Activated CD8-positive, alpha-beta T cell treated with anti-CD3 and anti-CD28 coated beads for 36 hours (primary cell): ENCODE results near the gene NFYB. TPM values are rescaled to one million over a fixed set of nuclear protein-coding genes. Genes with fewer than 3 reads are reported as not detected.

ENCODE experiments used
- ATAC-seq: fragments of 200-7000 bp; cut with Tn5 transposase; one replicate; pipeline ENCODE4 v1.10.0; 2021; ENCODE audit warnings: mild to moderate bottlenecking, moderate library complexity
- CTCF ChIA-PET: fragments of 350-600 bp; sonication (Branson Sonifier 250); formaldehyde crosslinking; loops from one replicate; lab custom pipeline; 2021; ENCODE audit warnings: antibody characterized with exemption; lab: Charles Lee
- POLR2A ChIA-PET: fragments of 350-600 bp; sonication (Branson Sonifier 250); formaldehyde crosslinking; loops from one replicate; lab custom pipeline; 2021; ENCODE audit warnings: antibody characterized with exemption; lab: Charles Lee
- DNase-seq: peaks from one replicate; pipeline ENCODE4 v3.0.0-alpha.2; 2020
- H3K27ac Mint-ChIP-seq: one replicate; pipeline ENCODE4 v1.8.0; 2021; ENCODE audit warnings: mild to moderate bottlenecking, mixed read lengths
- H3K27me3 Mint-ChIP-seq: one replicate; pipeline ENCODE4 v1.8.0; 2021; ENCODE audit warnings: mixed read lengths
- H3K36me3 Mint-ChIP-seq: one replicate; pipeline ENCODE4 v1.8.0; 2021; ENCODE audit warnings: low read depth, mixed read lengths
- H3K4me1 Mint-ChIP-seq: one replicate; pipeline ENCODE4 v1.8.0; 2021; ENCODE audit warnings: low read depth, mixed read lengths
- H3K4me3 Mint-ChIP-seq: one replicate; pipeline ENCODE4 v1.8.0; 2021; ENCODE audit warnings: mild to moderate bottlenecking, moderate library complexity, mixed read lengths
- H3K9me3 Mint-ChIP-seq: one replicate; pipeline ENCODE4 v1.8.0; 2021; ENCODE audit warnings: mixed read lengths
- intact Hi-C: fragments of 100-400 bp; cut with micrococcal nuclease; formaldehyde crosslinking; loops from one replicate; pipeline ENCODE4 v1.10.0; 2022
- total RNA-seq, 2 experiments: library from RNA; stranded (reverse); gene quantifications; one replicate each; pipeline ENCODE4 v1.2.3, GENCODE V29; 2021
- TF ChIP-seq, protein P1 (sequence below): fragments of 200-600 bp; IDR thresholded peaks from one replicate; pipeline ENCODE4 v1.8.0; 2022; ENCODE audit warnings: antibody characterized with exemption, mild to moderate bottlenecking

Gene NFYB
- total RNA-seq, 2 experiments from 2014 or later = 26.7 to 30.6 TPM

DNA sequence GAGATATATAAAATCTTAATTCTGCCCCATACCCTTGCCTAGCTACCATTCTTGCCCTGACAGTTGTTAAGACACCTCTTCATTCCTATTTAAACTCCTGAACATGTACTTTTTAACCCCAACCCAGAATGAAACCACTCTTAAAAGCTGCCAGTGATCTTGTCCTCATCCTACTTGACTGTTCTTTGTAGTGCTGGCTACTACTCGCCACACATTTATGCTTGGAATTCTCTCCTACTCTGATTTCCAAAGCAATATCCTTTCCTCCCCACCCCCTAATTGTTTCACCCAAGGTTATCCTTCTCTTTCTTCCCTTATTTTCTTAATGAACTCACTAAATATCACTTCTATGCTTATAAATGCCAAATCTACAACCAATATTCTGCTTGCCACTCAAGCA, 4.1 kb downstream of the NFYB start:
- TF ChIP-seq, protein P1, sequence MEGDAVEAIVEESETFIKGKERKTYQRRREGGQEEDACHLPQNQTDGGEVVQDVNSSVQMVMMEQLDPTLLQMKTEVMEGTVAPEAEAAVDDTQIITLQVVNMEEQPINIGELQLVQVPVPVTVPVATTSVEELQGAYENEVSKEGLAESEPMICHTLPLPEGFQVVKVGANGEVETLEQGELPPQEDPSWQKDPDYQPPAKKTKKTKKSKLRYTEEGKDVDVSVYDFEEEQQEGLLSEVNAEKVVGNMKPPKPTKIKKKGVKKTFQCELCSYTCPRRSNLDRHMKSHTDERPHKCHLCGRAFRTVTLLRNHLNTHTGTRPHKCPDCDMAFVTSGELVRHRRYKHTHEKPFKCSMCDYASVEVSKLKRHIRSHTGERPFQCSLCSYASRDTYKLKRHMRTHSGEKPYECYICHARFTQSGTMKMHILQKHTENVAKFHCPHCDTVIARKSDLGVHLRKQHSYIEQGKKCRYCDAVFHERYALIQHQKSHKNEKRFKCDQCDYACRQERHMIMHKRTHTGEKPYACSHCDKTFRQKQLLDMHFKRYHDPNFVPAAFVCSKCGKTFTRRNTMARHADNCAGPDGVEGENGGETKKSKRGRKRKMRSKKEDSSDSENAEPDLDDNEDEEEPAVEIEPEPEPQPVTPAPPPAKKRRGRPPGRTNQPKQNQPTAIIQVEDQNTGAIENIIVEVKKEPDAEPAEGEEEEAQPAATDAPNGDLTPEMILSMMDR = no peak
- DNase-seq = no peak
- no peaks in the 10 kb centered on the region for H3K9me3 Mint-ChIP-seq
- intact Hi-C loops = no loop called here
- H3K4me3 Mint-ChIP-seq = no peak overlapping the region
- H3K36me3 Mint-ChIP-seq = peaks cover 10% of the 10 kb centered on the region
- H3K27me3 Mint-ChIP-seq = no peaks in the 10 kb centered on the region
- H3K4me1 Mint-ChIP-seq = peaks cover 38% of the 10 kb centered on the region
- CTCF ChIA-PET = interaction anchor here (0.7 to 3.3 kb wide), 3 partner anchors 25 to 857 kb away, joined by 3 to 18 read pairs (median 5); no protein-coding TSS in a partner anchor
- POLR2A ChIA-PET = interaction anchor here (1.3 kb wide), 1 partner anchor 9 kb away, joined by 3 read pairs; no protein-coding TSS in a partner anchor
- H3K27ac Mint-ChIP-seq = no peak overlapping the region
- no peak for ATAC-seq

DNA sequence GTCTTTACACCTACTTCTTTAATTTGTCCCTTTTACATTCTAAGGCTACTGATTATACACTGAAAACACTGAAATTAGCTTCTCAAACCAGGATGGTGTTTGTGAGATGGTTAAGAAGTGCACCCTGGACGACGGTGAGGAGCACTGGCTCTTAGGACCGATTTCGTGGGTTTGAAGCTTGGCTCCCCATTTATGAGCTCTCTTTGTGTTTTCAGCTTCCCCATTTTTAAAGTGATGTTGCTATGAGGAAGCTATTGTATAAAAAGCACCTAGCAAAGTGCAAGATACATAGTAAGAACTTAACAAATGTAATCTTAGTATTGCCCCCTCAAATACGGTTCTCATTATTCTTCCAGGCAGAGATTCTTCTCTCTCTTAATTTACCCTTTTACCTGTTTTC, 4.7 kb downstream of the NFYB start:
- H3K36me3 Mint-ChIP-seq = peaks cover 12% of the 10 kb centered on the region
- H3K9me3 Mint-ChIP-seq = no peaks in the 10 kb centered on the region
- H3K4me1 Mint-ChIP-seq = peaks cover 35% of the 10 kb centered on the region

DNA sequence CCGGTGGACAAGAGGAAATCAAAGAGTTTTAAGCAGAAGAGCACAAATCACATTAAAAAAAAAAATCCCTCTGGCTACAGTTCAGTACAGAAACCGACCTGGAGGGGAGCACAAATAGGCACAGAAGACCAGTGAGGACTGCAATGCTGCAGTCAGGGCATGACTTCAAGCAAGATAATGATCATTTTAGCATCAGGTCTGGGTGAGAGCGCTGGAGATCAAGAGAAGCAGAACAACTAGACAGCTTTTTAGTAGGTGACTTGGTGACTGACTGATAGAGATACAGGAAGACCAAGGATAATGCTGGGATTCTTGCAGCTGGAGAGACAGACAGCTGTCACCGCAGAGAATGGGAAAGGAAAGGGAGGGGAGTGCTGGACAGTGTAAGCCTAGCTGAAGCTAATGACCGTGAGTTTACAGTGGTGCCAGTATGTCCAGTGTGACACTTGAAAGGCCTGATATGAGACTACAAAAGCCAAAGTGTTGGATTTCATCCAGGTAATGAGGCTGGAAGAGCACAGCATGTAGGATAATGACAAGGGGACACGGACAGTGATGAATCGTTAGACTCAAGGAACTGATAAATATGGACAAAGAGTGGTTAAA, 5.6 kb downstream of the NFYB start:
- H3K27ac Mint-ChIP-seq = no peak overlapping the region
- CTCF ChIA-PET = interaction anchor here (0.9 to 3.3 kb wide), 3 partner anchors 23 to 253 kb away, joined by 3 to 18 read pairs (median 3); no protein-coding TSS in a partner anchor
- TF ChIP-seq, protein P1 = no peak

More for the DNA sequence above, 4.7 kb downstream of the NFYB start:
- ChIA-PET POLR2A (interaction anchor here (1.3 kb wide), 1 partner anchor 8 kb away, joined by 3 read pairs; no protein-coding TSS in a partner anchor), CTCF (interaction anchor here (0.7 to 3.3 kb wide), 3 partner anchors 24 to 857 kb away, joined by 3 to 18 read pairs (median 5); no protein-coding TSS in a partner anchor)
- Mint-ChIP-seq H3K27me3 (no peaks in the 10 kb centered on the region), H3K4me3 (no peak overlapping the region), H3K27ac (no peak overlapping the region)
- ATAC-seq = no peak
- intact Hi-C loops = no loop called here
- TF ChIP-seq, protein P1 = no peak
- no peak for DNase-seq

DNA sequence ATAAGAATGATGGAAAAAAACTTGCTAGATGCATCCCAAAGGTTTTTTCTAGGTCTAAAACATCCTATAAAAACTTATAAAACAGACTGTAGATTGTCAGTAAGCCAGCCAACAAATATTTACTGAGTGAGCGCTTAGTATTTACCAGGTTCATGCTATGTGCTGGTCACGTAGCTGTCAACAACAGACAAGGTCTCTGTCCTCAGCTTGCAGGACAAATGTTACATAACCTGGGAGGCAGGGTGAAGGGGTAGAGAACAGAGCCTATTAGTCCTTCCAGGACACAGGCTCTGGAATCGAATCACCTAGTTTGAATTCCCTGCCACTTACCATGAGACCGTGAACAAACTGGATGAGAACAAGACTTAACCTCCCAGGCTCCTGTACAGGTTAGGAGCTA, 6.4 kb downstream of the NFYB start:
- ATAC-seq (no peak), DNase-seq (no peak)
- H3K36me3 Mint-ChIP-seq = peaks cover 19% of the 10 kb centered on the region
- intact Hi-C loops = no loop called here
- H3K9me3 Mint-ChIP-seq = no peaks in the 10 kb centered on the region
- TF ChIP-seq, protein P1 = no peak
- ChIA-PET POLR2A (no interaction called here), CTCF (interaction anchor here (1.2 to 3.3 kb wide), 2 partner anchors 23 to 247 kb away, joined by 3 to 18 read pairs; no protein-coding TSS in a partner anchor)
- H3K4me3 Mint-ChIP-seq = no peak overlapping the region
- no peak overlapping the region for H3K27ac Mint-ChIP-seq
- H3K4me1 Mint-ChIP-seq = peaks cover 31% of the 10 kb centered on the region
- H3K27me3 Mint-ChIP-seq = no peaks in the 10 kb centered on the region

More for the DNA sequence above, 5.6 kb downstream of the NFYB start:
- POLR2A ChIA-PET = no interaction called here
- no peak for ATAC-seq
- DNase-seq = no peak
- Mint-ChIP-seq H3K4me1 (peaks cover 35% of the 10 kb centered on the region), H3K4me3 (no peak overlapping the region), H3K27me3 (no peaks in the 10 kb centered on the region), H3K9me3 (no peaks in the 10 kb centered on the region), H3K36me3 (peaks cover 19% of the 10 kb centered on the region)
- intact Hi-C loops = no loop called here

DNA sequence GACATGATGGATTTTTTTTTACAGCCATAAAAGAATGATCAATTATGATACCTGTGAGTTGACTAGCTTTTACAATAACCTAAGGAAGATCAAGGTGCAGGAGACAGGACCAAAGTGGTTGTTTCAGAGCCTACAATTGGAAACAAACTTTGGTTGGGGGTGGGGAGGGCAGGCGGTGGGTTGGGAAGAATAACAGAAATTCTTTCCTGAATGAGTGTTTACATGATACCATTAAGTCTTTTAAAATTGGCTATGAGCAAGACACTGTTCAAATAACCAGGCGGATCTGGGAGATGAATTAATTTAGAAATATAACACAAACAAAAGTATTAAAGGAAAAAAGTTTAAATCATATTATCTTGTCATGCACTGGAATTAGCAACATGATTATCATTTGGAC, 7.2 kb downstream of the NFYB start:
- intact Hi-C loops = no loop called here
- Mint-ChIP-seq H3K36me3 (peaks cover 26% of the 10 kb centered on the region), H3K9me3 (no peaks in the 10 kb centered on the region), H3K4me1 (peaks cover 24% of the 10 kb centered on the region), H3K27me3 (no peaks in the 10 kb centered on the region), H3K4me3 (no peak overlapping the region), H3K27ac (no peak overlapping the region)
- ChIA-PET POLR2A (no interaction called here), CTCF (interaction anchor here (3.3 kb wide), 1 partner anchor 22 kb away, joined by 18 read pairs; no protein-coding TSS in a partner anchor)
- no peak for ATAC-seq
- DNase-seq = no peak
- TF ChIP-seq, protein P1 = no peak
